Stimulated activated CD8-positive, alpha-beta memory T cell treated with anti-CD3 and anti-CD28 coated beads, Interleukin-12 subunit alpha, Interleukin-12 subunit beta, amount 100 ng/mL, for 24 hours (primary cell): ENCODE data around the gene CDK16.

ENCODE experiments used
- DNase-seq: peaks from one replicate; pipeline ENCODE4 v3.0.0-alpha.2; 2020; ENCODE audit errors: extremely low read depth

Gene CDK16

DNA sequence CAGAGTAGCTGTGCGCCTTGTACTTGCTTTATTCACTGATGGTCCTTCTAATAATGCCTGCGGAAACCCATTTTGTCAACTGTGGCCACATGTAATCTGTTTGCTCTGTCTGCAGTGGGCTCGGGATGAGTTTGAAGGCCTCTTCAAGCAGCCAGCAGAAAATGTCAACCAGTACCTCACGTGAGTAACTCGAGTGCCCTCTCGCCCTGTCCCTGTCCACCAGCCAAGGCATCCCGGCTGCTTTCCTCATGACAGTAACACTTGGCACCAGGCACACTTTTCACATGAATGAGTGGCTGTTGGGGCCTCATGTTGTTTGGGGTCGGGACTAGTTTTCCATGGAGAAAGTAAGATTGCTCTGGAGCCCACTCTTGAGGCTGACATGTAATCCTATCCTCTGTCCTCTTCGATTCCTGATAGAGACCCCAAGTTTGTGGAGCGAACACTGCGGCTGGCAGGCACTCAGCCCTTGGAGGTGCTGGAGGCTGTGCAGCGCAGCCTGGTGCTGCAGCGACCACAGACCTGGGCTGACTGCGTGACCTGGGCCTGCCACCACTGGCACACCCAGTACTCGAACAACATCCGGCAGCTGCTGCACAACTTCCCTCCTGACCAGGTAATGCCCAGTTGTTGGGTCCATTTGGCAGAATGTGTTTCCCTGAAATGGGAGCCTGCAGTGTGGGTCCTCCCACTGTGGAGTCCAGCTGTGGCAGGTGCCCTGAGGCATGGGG, 8.8 kb upstream of the CDK16 start:
- no peak for DNase-seq

DNA sequence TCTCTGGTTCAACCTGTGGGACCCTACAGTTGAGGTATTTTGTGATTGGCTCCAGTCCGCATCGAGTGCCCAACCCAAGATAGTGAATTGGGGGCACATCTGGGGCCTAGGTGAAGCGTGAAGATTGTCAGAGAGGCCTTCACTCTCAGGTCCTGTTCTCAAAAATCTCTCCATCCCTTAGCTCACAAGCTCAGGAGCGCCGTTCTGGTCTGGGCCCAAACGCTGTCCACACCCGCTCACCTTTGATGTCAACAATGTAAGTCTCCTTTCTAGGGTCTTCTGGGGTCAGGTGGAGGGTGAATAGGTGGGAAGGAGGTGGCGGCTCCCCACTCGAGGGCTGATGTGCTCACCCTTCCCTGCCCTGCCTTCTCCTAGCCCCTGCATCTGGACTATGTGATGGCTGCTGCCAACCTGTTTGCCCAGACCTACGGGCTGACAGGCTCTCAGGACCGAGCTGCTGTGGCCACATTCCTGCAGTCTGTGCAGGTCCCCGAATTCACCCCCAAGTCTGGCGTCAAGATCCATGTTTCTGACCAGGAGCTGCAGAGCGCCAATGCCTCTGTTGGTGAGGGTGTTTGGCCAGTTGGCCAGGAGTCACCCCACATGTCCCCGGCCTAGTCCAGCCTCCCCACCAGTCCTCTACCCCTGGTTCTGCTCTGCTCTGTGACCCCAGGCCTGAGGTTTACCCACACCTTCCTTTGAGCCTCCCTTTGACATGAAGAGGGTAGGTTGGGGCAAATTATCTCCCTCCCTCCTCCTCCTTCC, 7.6 kb upstream of the CDK16 start:
- DNase-seq: no peak

DNA sequence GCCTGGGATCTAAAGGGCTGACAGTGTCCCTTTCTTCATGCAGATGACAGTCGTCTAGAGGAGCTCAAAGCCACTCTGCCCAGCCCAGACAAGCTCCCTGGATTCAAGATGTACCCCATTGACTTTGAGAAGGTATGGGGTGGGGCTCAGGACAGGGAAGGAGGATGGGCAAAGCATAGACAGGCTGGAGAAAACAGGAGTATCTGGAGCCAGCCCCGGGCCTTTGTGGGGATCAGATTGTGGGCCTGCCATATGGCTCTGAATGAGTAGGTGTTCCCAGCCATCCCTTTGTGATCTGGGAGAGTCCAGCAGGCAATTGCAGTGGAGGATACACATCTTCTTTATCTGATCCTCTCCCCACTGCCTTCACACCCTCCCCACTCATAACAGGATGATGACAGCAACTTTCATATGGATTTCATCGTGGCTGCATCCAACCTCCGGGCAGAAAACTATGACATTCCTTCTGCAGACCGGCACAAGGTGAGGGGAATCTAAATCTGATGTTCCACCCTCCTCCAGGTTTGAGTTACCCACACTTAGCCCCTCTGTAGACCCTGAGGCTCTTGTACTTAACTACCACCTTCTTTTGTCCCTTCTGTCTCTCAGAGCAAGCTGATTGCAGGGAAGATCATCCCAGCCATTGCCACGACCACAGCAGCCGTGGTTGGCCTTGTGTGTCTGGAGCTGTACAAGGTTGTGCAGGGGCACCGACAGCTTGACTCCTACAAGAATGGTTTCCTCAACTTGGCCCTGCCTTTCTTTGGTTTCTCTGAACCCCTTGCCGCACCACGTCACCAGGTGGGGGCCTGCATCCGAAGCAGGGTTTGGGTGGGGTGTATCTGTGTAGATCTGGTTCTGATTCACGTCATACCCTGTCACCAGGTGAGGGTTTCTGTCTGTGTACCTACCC, 5.8 kb upstream of the CDK16 start:
- no peak for DNase-seq

DNA sequence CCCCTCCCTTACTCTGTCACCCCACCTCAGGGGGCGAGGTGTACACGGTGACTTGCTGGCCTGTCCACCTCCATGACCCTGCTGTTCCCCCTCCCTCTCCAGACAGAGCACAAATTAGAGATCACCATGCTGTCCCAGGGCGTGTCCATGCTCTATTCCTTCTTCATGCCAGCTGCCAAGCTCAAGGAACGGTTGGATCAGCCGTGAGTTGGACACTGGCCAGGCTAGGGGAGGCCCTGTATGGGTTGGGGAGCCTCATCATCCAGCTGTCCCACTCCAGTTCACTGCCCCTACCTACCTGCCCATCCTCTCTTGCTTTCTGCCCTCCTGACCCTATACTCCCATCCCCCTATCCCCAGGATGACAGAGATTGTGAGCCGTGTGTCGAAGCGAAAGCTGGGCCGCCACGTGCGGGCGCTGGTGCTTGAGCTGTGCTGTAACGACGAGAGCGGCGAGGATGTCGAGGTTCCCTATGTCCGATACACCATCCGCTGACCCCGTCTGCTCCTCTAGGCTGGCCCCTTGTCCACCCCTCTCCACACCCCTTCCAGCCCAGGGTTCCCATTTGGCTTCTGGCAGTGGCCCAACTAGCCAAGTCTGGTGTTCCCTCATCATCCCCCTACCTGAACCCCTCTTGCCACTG, 3.9 kb upstream of the CDK16 start:
- no peak for DNase-seq

DNA sequence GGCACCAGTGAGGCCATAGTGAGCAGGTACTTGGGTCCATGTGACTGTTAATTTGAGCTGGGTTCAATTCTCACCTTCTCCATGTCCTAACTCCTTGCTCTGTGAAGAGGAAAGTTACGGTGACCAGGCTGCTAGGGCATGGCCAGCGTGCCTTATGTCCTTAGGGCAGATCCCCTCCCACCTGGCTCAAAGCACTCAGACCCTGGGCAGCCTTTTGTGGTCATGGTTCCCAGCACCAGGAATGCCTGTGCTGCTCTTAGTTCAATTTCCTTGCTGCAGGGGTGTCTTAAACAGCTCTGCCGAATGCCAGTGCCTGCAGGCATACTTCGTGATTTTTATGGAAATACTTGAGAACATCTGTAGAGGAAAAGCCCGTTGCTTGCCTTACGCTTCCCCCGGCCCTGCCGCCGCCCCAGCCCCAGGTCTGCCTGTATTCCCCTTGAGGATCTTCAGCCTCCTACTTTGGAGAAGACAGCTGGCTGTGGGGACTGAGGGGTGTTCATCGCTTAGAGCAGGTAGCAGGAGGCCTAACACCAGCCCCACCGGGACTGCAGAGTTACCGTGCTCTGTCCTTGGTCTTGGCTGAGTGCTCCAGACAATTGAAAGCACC, 3.1 kb upstream of the CDK16 start:
- no peak for DNase-seq

DNA sequence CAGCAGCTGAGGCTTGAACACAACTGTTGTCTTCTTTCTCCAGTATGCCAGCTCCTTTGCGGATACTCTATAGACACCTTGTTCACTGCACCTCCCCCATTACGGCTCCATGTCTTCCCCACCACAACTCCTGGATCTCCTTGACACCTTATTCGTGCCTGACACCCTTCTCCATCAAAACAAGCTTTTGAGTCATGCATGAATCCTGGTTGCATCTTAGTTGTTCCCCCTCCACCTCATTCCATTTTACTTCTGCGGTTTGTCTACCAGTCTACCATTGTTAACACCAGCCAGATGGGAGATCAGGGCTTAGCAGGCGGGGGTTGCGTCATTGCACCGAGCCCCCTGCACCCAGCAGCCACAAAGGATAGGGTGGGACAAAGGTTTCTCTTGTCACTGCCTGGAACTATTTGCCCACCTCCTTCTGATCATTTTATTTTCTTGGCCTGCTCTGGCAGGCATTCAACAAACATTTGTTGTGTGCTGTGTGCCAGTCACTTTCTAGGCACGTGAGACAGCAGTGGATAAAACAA, 2.0 kb upstream of the CDK16 start:
- DNase-seq: no peak

DNA sequence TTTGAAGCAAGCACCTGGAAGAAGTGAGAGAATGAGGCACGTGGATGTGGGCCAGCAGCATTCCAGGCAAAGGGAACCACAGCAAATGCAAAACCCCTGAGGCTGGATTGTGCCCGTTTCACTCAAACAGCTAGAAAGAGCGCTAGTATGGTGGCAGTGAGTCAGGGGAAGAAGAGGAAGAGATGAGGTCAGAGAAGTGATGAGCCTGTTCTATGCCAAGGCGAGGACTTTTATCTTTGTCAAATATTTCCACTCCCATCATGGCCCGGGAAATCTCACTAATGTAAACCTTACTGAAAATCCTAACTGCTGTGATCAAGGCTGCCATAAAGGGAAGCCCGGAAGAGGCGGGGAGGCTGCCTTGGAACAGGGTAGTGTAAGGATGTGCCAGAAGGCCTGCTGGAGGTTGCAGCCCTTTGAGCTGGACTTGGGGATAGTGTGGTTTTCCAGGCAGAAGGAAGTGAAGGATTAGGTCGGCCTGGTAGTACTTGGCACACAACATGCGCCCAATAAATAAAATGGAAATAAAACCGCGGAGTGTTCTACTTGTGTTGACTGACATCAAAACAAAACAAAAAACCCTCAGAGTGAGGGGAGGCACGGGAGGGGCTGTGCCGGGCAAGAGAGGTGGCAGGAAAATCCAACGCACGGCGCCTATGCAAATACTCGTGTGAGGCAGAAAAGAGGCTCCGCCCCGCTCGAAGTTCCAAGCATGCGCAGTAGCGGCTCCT, 1.2 kb upstream of the CDK16 start:
- DNase-seq: no peak

DNA sequence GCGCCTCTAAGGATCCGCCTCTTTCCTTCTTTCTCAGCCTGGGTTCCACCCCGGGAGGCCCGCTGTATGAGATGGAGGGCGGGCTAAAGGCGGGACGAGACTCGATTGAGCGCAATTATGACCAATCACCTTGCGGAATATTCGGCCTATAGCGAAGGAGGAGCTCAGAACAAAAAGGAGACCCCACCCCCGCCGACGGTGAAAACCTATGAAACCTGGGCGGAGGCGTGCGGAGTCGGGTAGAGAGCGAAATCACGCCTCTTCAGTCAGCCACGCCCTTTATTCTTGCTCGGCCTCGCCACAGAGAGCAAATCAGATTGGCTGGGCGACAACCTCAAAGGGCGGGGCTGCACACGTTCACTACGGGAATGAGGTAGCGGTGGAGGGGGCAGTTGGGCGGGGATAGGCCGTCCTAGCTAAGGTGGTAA, 615 bp upstream of the CDK16 start:
- peak; percentile 84 for DNase-seq

DNA sequence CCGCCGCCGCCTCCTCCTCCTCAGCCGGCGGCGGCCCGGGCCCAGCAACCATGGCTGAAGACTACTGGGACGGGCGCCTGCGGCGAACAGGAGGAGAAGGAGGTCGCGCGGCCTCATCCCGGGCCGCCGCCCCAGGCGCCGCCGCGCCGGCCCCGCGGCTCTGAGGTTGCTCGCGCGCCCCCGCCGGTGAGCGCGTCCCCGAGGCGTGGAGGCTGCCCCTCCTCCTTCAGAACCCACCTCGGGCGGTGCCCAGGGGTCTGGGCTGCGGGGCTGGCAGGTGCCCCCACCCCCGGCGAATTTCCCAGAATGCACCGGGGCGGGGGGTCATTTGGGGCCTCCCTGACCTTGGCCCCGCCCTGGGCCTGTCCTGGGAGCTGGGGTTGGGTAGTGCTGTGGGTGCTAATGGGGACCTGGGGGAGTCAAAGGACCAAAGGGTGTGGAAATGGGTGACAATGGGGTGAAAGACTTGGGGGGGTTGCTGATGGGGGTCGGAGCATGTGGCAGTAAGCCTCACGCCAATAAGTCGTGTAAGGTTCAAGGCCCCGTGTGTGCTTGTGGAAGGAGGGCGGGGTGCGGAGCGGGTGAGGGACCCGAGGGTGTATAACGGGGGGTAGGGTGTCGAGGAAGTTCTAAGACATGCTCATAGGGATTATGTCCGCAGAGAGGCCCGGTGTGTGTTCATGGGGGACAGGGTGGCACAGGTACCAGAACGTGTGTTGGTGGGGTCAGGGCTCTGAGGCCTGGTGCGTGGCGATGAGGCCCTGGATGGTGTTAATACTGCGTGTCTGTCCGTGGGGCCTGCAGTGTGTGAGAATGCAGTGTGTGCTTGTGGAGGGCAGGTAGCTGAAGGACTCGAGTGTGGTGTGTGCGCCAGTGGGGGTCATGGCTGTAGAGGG, 687 bp downstream of the CDK16 start:
- DNase-seq: no peak

DNA sequence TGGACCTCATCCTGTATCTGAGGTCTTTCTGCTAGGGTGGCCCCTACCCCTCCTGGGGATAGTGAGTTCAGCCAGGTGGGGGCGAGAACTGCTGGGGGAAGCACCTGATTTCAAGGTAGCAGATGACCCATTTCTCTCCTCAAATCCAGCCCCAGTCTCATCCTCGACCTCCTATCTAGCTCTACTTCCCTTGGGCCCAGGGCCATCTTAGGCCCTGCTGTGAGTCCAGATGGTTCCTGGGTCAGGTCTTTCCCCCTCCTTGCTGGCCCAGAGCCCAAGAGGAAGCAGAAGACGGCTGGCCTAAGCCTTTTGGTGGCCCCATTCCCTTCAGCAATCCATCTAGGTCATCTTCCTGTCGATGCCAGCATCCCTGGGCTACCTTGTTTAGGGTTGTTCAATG, 3.3 kb downstream of the CDK16 start:
- DNase-seq: no peak

DNA sequence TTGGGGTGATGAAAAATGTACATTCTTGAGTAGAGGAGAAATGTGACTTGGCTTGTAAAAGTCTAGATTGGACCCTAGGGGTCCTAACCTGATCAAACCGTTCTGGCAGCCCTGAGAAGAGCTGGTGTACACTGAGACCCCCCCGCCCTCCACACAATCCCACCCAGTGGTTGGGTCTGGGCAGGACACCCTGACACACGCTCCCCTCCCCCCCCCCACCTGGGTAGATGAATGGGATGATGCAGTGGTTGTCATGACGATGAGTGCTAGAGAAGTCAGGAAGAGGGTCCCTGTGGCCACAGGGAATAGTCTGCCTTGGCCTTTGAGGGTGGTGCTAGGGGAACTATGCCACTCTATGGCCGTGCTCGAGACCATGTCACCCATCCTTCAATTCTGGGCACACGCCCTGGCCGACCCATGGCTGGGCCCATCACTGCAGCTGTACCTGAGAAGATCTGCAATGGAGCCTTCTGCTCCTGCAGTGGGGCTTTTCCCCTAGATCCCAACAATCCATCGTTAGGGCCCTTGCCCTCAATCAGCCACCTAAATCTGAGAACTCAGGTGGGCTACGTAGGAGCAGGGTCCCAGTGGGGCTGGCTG, 4.4 kb downstream of the CDK16 start:
- DNase-seq: no peak

DNA sequence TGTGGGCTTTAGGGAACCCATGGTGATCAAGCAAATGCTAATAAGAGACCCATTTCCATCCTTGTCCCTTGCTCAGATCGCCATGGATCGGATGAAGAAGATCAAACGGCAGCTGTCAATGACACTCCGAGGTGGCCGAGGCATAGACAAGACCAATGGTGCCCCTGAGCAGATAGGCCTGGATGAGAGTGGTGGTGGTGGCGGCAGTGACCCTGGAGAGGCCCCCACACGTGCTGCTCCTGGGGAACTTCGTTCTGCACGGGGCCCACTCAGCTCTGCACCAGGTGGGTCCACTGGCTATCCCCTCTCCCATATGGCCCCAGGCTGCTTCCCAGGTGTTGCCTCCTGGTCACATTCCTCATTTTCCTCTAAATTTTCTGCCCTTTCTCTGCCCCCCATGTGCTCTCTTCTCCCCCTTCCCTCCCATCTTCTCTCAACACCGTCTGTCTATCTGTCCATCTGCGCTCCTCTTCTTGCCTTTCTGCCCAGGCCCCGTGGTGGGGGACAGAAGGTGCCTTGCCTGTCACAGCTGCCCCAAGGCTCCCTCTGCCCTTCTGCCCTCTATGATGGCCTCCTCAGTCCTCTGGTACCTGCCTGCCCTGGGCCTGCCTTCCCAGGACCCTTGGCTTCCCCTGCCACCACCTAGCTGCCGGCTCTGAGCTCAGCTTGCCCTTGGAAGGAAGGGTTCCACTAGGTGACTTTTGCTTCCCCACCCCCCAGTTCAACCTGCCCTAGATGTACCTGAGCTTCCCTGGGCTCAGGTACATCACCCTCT, 5.2 kb downstream of the CDK16 start:
- no peak for DNase-seq

DNA sequence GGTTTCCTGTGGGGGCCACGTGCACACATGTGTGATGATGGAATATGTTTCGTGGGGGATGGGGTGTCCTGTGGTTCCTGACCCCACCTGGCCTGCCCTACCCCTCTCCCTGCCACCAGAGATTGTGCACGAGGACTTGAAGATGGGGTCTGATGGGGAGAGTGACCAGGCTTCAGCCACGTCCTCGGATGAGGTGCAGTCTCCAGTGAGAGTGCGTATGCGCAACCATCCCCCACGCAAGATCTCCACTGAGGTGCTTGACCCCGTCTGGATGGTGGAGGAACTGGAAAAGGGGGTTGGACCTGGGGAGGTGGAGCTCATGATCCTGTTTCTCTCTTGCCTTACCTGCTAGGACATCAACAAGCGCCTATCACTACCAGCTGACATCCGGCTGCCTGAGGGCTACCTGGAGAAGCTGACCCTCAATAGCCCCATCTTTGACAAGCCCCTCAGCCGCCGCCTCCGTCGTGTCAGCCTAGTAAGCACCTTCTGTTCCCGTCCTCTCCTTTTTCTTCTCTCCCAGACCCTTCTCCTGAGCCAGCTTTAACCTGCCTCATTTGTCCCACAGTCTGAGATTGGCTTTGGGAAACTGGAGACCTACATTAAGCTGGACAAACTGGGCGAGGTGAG, 5.9 kb downstream of the CDK16 start:
- no peak for DNase-seq

DNA sequence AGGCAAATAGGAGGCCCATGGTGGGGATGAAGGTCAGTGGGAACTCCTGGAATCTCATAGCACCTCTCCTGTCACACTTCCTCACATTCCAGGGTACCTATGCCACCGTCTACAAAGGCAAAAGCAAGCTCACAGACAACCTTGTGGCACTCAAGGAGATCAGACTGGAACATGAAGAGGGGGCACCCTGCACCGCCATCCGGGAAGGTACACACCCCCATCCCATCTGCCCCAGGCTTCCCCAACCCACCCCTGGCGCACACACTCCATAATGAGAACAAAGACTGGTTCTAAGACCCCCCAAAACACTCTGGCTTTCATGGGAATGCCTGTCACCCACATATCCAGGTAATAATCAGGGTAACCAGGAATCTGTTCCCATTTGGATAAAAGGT, 6.4 kb downstream of the CDK16 start:
- DNase-seq: no peak

DNA sequence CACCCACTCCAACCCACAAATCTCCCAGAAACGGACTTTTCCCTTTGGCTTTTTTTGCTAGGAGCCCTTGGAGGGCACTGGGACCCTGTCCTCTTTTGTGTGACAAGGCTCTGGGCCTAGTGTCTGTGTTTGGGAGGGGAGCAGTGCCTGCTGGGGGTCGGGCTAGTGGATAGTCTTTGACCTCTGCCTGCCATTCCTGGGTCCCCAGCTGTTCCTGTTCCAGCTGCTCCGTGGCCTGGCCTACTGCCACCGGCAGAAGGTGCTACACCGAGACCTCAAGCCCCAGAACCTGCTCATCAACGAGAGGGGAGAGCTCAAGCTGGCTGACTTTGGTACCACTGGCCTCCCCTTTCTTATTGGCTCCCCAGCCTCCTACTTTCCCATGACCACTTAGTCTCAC, 7.6 kb downstream of the CDK16 start:
- no peak for DNase-seq

DNA sequence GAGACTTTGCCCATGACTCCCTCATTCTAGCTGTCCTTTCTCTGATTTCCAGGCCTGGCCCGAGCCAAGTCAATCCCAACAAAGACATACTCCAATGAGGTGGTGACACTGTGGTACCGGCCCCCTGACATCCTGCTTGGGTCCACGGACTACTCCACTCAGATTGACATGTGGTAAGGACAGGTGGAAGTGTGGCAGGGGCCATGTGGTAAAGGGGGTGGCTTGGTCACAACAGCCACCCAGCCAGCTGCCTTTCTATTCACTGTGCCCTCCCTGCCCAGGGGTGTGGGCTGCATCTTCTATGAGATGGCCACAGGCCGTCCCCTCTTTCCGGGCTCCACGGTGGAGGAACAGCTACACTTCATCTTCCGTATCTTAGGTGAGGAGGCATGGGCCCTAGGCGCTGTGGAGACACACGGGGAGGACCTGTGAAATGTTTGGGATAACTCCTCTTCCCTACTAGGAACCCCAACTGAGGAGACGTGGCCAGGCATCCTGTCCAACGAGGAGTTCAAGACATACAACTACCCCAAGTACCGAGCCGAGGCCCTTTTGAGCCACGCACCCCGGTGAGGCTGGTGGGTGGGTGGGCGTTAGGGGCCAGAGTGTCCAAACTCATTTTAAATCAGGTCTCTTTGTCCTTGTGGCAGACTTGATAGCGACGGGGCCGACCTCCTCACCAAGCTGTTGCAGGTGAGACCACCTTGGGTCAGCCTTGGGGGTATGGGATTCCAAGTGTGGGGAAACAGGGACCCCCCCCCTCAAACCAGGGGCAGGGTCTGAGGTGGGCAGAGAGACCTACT, 8.3 kb downstream of the CDK16 start:
- DNase-seq: no peak

DNA sequence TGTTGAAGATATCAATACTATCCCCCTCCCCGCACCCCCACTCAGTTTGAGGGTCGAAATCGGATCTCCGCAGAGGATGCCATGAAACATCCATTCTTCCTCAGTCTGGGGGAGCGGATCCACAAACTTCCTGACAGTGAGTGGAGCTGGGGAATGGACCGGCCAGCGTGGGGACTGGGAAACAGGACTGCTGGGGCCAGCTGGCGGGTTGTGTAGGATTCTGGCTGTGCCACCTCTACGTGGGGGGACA, 8.8 kb downstream of the CDK16 start:
- DNase-seq: no peak
